Upper lobe of left lung (tissue), 4 donors: ENCODE results near the gene ADAMTS10.

Experiments used
- EP300 ChIP-seq, 4 donors: sonication (generic); formaldehyde crosslinking; IDR thresholded peaks; one replicate each; pipeline ENCODE4 v1.5.1; 2017; ENCODE audit warnings: antibody characterized with exemption in 4 of 4, control low read depth in 2 of 4
- POLR2A ChIP-seq, 4 donors: fragments of 450-650 bp; IDR thresholded peaks; one replicate each; pipeline ENCODE4 v1.5.1; 2016 to 2017; ENCODE audit warnings: antibody characterized with exemption in 4 of 4, mild to moderate bottlenecking in 2 of 4
- POLR2AphosphoS5 ChIP-seq, 2 donors: sonication (generic); formaldehyde crosslinking; IDR thresholded peaks; one replicate each; pipeline ENCODE4 v1.5.1; 2017; ENCODE audit warnings: antibody characterized with exemption in 2 of 2
- TF ChIP-seq, protein P1 (sequence below), 6 experiments: fragments of 450-650 bp in 4 of 6; fragments of 200-600 bp in 2 of 6; sonication (generic) in 2 of 6; IDR thresholded peaks; one replicate each; pipeline ENCODE4 v1.5.1; 2016 to 2019; ENCODE audit warnings: antibody characterized with exemption in 6 of 6

DNA sequence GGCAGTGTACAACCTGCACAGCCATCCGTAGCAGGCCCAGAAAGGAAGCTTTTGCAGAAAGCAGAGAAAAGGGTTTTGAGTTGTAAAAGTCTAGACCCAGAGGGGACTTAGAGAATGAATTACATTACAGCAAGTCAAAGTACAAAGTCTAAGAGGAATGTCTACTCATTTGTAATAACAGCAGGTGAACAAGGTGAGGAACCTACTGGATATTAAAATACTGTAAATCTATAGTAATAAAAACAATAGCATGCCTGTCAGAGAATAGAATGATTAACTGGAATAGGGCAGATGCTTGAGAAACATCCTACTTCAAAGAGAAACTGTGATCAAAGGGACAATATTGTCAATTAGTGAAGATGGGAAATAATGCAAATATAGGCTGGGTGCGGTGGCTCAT lies 78.3 kb downstream of the ADAMTS10 start:
- TF ChIP-seq, protein P1, sequence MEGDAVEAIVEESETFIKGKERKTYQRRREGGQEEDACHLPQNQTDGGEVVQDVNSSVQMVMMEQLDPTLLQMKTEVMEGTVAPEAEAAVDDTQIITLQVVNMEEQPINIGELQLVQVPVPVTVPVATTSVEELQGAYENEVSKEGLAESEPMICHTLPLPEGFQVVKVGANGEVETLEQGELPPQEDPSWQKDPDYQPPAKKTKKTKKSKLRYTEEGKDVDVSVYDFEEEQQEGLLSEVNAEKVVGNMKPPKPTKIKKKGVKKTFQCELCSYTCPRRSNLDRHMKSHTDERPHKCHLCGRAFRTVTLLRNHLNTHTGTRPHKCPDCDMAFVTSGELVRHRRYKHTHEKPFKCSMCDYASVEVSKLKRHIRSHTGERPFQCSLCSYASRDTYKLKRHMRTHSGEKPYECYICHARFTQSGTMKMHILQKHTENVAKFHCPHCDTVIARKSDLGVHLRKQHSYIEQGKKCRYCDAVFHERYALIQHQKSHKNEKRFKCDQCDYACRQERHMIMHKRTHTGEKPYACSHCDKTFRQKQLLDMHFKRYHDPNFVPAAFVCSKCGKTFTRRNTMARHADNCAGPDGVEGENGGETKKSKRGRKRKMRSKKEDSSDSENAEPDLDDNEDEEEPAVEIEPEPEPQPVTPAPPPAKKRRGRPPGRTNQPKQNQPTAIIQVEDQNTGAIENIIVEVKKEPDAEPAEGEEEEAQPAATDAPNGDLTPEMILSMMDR (IDR thresholded peaks at IDR 0.05): no peak
- TF ChIP-seq EP300 (IDR thresholded peaks at IDR 0.05) (no peak), POLR2A (IDR thresholded peaks at IDR 0.05) (no peak), POLR2AphosphoS5 (IDR thresholded peaks at IDR 0.05) (no peak)
